ENCODE measurements around the gene RNF214. TPM values are rescaled to one million over a fixed set of nuclear protein-coding genes. Genes with fewer than 3 reads are reported as not detected.

The RNF214 gene
- total RNA-seq, 1 experiment from 2014 or later: 37.8 TPM

- Histone ChIP-seq H3K36me3 (ENCODE audit: insufficient read depth, low read length, poor library complexity, severe bottlenecking) (peaks cover 6% of the 10 kb centered on the region), H3K4me3 (ENCODE audit: low read depth, low read length, poor library complexity, severe bottlenecking) (no peak overlapping the region), H3K27ac (ENCODE audit: low read depth, low read length, poor library complexity, severe bottlenecking) (no peak overlapping the region), H3K9me3 (ENCODE audit: low read depth, low read length, poor library complexity, severe bottlenecking) (no peaks in the 10 kb centered on the region), H3K4me1 (ENCODE audit: insufficient read depth, low read length, poor library complexity, severe bottlenecking) (peaks cover 4% of the 10 kb centered on the region), H3K27me3 (replicated peaks; ENCODE audit: insufficient read depth, low read depth, low read length, poor library complexity) (no peaks in the 10 kb centered on the region)
- DNase-seq (ENCODE audit: low spot score): no peak
- TF ChIP-seq EZH2 (IDR thresholded peaks at IDR 0.05; ENCODE audit: borderline replicate concordance, low read depth, low read length, poor library complexity, severe bottlenecking) (no peak), CTCF (conservative IDR thresholded peaks at IDR 0.05; ENCODE audit: low read depth, low read length) (no peak)
- BruUV-seq (replicated peaks): no TSS peak
- ChIA-PET CTCF (no interaction called here), POLR2A (ENCODE audit: low non-redundant PET) (no interaction called here)
- intact Hi-C loops (cut with micrococcal nuclease; ENCODE audit: unreplicated experiment): no loop called here
Observed at GRCh38 chr11:117202386-117203068, 29.9 kb upstream of the RNF214 start.

- Histone ChIP-seq H3K9me3 (ENCODE audit: low read depth, low read length, poor library complexity, severe bottlenecking) (no peaks in the 10 kb centered on the region), H3K4me1 (ENCODE audit: insufficient read depth, low read length, poor library complexity, severe bottlenecking) (peaks cover 4% of the 10 kb centered on the region), H3K36me3 (ENCODE audit: insufficient read depth, low read length, poor library complexity, severe bottlenecking) (peaks cover 6% of the 10 kb centered on the region), H3K27ac (ENCODE audit: low read depth, low read length, poor library complexity, severe bottlenecking) (no peak overlapping the region), H3K4me3 (ENCODE audit: low read depth, low read length, poor library complexity, severe bottlenecking) (no peak overlapping the region), H3K27me3 (replicated peaks; ENCODE audit: insufficient read depth, low read depth, low read length, poor library complexity) (no peaks in the 10 kb centered on the region)
- intact Hi-C loops (cut with micrococcal nuclease; ENCODE audit: unreplicated experiment): no loop called here
- no peak for TF ChIP-seq CTCF (conservative IDR thresholded peaks at IDR 0.05; ENCODE audit: low read depth, low read length)
- TF ChIP-seq EZH2 (IDR thresholded peaks at IDR 0.05; ENCODE audit: borderline replicate concordance, low read depth, low read length, poor library complexity, severe bottlenecking): no peak
- BruUV-seq (replicated peaks): no TSS peak
- CTCF ChIA-PET: no interaction called here
- POLR2A ChIA-PET (ENCODE audit: low non-redundant PET): no interaction called here
- no peak for DNase-seq (ENCODE audit: low spot score)
Observed at GRCh38 chr11:117203069-117203407, 29.4 kb upstream of the RNF214 start.

- Histone ChIP-seq H3K9me3 (ENCODE audit: low read depth, low read length, poor library complexity, severe bottlenecking) (no peaks in the 10 kb centered on the region), H3K27ac (ENCODE audit: low read depth, low read length, poor library complexity, severe bottlenecking) (no peak overlapping the region), H3K4me1 (ENCODE audit: insufficient read depth, low read length, poor library complexity, severe bottlenecking) (no peaks in the 10 kb centered on the region), H3K36me3 (ENCODE audit: insufficient read depth, low read length, poor library complexity, severe bottlenecking) (peaks cover 6% of the 10 kb centered on the region), H3K4me3 (ENCODE audit: low read depth, low read length, poor library complexity, severe bottlenecking) (no peak overlapping the region), H3K27me3 (replicated peaks; ENCODE audit: insufficient read depth, low read depth, low read length, poor library complexity) (no peaks in the 10 kb centered on the region)
- intact Hi-C loops (cut with micrococcal nuclease; ENCODE audit: unreplicated experiment): loop anchor here (5.0 kb wide), 1 partner anchor 72 kb away; no protein-coding TSS in a partner anchor
- no TSS peak for BruUV-seq (replicated peaks)
- no peak for DNase-seq (ENCODE audit: low spot score)
- TF ChIP-seq EZH2 (IDR thresholded peaks at IDR 0.05; ENCODE audit: borderline replicate concordance, low read depth, low read length, poor library complexity, severe bottlenecking): no peak
- TF ChIP-seq CTCF (conservative IDR thresholded peaks at IDR 0.05; ENCODE audit: low read depth, low read length): no peak
- ChIA-PET POLR2A (ENCODE audit: low non-redundant PET) (no interaction called here), CTCF (no interaction called here)
Observed at GRCh38 chr11:117204283-117205080, 28.0 kb upstream of the RNF214 start.
